Stimulated activated naive B cell treated with anti-CD40 and anti-IgM and Interleukin-4, amounts not matched to agents 10 μg/mL and 1 μg/mL and 100 μg/mL, for 72 hours (primary cell): ENCODE results near the gene SLC16A11.

Source experiments
- ATAC-seq, 2 donors: fragments of 150-1000 bp; cut with Tn5 transposase; replicated peaks; 2 replicates each; pipeline ENCODE4 v1.10.0; 2021; ENCODE audit warnings: moderate library complexity in 1 of 2
- DNase-seq: peaks from one replicate; pipeline ENCODE4 v3.0.0; 2021
- H3K27ac Mint-ChIP-seq: one replicate; pipeline ENCODE4 v1.8.0; 2022; ENCODE audit warnings: mild to moderate bottlenecking, mixed read lengths
- H3K27me3 Mint-ChIP-seq, 2 donors: one replicate each; pipeline ENCODE4 v1.8.0; 2022; ENCODE audit warnings: mixed read lengths in 2 of 2
- H3K36me3 Mint-ChIP-seq, 2 donors: one replicate each; pipeline ENCODE4 v1.8.0; 2022; ENCODE audit warnings: mixed read lengths in 2 of 2, mild to moderate bottlenecking in 1 of 2
- H3K4me1 Mint-ChIP-seq, 2 donors: one replicate each; pipeline ENCODE4 v1.8.0; 2022; ENCODE audit warnings: mixed read lengths in 2 of 2, mild to moderate bottlenecking in 1 of 2
- H3K4me3 Mint-ChIP-seq, 2 donors: one replicate each; pipeline ENCODE4 v1.8.0; 2022; ENCODE audit warnings: mild to moderate bottlenecking in 2 of 2, mixed read lengths in 2 of 2, moderate library complexity in 1 of 2
- H3K9me3 Mint-ChIP-seq, 2 donors: one replicate each; pipeline ENCODE4 v1.8.0; 2022; ENCODE audit warnings: mixed read lengths in 2 of 2, mild to moderate bottlenecking in 1 of 2

SLC16A11 gene

DNA sequence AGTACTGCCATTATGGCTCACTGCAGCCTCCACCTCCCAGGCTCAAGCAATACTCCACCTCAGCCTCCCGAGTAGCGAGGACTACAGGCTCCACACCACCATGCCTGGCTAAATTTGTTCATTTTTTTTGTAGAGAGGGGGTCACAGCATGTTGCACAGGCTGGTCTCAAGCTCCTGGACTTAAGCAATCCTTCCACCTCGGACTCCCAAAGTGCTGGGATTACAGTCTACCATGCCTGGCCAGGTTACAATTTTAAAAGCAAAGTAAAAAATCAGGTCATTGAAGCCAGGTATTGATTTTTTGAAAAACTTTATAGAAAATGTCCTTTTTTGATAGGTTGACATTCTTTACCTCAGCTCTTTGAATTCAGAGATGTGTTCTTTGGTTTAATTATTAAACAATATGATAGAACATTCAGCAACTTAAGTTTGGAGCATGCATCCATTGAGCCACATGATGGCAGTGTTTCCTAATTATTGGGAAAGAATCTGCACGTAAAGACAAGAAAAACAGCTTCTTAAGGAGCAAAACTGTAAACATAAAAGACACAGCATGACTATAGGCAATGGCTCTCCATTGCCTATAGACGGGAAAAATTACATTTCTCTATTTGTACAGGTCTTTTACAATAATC, 1.7 kb upstream of the SLC16A11 start:
- Mint-ChIP-seq H3K27me3 (peaks cover 3 to 5% of the 10 kb centered on the region in 2 donors), H3K9me3 (no peaks in the 10 kb centered on the region), H3K36me3 (no peaks in the 10 kb centered on the region), H3K4me1 (peaks cover 33 to 47% of the 10 kb centered on the region in 2 donors), H3K4me3 (peak overlapping the region; percentile 81 to 83), H3K27ac (no peak overlapping the region)
- ATAC-seq, result peak; percentile 26 to 30
- DNase-seq, result no peak

GRCh38 chr17:7043182-7043496, 753 bp downstream of the SLC16A11 start:
- peak; percentile 7 to 8 for ATAC-seq
- peaks cover 2 to 5% of the 10 kb centered on the region in 2 donors for H3K36me3 Mint-ChIP-seq

DNA sequence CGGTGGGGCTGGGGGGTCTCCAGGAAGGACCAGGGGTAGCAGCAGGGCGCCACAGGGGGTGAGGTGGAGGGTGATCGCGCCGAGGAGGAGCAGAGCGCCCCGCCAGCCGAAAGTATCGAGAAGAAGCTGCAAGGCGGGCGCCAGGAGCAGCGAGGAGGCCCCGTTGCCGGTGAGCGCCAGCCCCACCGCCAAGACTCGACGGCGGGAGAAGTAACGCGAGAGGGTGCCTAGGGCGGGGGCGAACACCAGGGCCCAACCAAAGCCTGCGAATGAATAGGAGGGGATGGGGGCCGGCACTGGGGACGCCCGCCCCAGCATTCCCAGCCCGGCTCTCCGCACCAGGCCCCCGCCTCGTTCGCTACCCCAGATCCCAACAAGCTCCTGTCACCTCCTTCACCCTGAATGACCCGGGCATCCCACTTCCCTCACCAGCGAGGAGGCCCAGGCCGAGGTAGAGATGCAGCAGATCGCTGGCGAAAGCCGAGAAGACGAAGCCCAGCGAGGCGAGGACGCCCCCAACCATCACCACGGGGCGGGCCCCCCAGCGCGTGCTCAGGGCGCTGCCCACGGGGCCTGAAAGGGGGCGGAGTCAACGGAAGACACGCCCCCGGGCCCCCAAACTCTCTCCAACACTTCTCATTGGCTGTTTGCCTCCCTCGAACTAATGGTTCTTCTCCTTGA, 1.3 kb downstream of the SLC16A11 start:
- H3K36me3 Mint-ChIP-seq, result peaks cover 2 to 5% of the 10 kb centered on the region in 2 donors
- peak overlapping the region; percentile 93 for H3K27ac Mint-ChIP-seq
- peaks cover 3 to 5% of the 10 kb centered on the region in 2 donors for H3K27me3 Mint-ChIP-seq
- no peaks in the 10 kb centered on the region for H3K9me3 Mint-ChIP-seq
- ATAC-seq, result peak; percentile 22 to 29
- H3K4me3 Mint-ChIP-seq, result peak overlapping the region; percentile 76 to 82
- peaks cover 42 to 59% of the 10 kb centered on the region in 2 donors for H3K4me1 Mint-ChIP-seq
- DNase-seq, result no peak

More at GRCh38 chr17:7043182-7043496, 753 bp downstream of the SLC16A11 start:
- Mint-ChIP-seq H3K4me3 (peak overlapping the region; percentile 76 to 82), H3K4me1 (peaks cover 41 to 55% of the 10 kb centered on the region in 2 donors), H3K27ac (peak overlapping the region; percentile 65), H3K27me3 (peaks cover 3 to 5% of the 10 kb centered on the region in 2 donors), H3K9me3 (no peaks in the 10 kb centered on the region)
- no peak for DNase-seq

DNA sequence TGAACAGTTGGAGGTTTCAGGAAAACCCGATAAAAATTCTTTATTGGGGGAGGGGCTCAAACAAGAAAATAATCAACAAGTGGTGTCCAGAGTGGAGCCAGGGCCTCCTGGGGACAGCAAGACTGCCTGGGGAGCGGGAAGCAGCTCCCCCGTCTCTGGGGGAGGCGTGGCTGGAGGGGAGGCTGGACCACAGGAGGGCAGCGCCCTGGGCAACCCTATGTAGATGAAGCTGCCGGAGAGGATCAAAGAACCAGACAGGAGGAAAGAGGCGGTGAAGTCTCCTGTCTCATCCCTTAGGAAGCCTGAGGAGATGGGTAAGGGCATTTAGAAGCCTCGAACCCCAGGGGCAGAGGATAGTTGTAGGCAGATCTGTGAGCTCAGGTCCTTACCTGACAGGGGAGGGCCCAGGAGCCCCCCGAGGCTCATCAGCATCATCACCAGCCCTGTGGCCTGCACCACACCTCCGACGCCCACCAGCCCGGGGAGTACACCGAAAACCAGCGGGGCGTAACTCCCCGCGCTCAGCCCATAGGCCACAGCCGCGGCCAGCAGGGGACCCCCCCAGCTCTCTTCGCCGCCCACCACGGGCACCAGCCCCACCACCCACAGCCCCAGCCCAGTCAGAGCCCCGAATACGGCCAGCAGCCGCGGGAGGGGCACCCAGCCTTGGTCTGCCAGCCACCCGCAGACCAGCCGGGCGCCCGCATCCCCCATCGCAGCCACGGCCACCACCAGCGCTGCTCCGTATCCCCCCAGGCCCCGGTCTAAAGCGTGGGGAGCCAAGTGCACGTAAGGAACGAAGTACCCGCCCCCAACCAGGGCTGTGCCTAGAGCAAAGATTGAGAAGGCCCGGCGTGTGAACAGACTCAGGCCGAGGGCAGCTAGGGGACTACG, 2.0 kb downstream of the SLC16A11 start:
- Mint-ChIP-seq H3K4me3 (peak overlapping the region; percentile 76 to 82), H3K4me1 (peaks cover 42 to 63% of the 10 kb centered on the region in 2 donors), H3K9me3 (no peaks in the 10 kb centered on the region), H3K27me3 (peaks cover 3 to 5% of the 10 kb centered on the region in 2 donors), H3K36me3 (peaks cover 2 to 5% of the 10 kb centered on the region in 2 donors), H3K27ac (peak overlapping the region; percentile 93)
- peak; percentile 22 to 37 for ATAC-seq
- DNase-seq, result peak; percentile 34

GRCh38 chr17:7039832-7040231, 4.1 kb downstream of the SLC16A11 start:
- peaks cover 5% of the 10 kb centered on the region in 2 donors for H3K36me3 Mint-ChIP-seq
- no peak for DNase-seq
- peaks cover 39 to 68% of the 10 kb centered on the region in 2 donors for H3K4me1 Mint-ChIP-seq
- no peak overlapping the region for H3K4me3 Mint-ChIP-seq
- H3K27me3 Mint-ChIP-seq, result peaks cover 3 to 5% of the 10 kb centered on the region in 2 donors
- H3K9me3 Mint-ChIP-seq, result no peaks in the 10 kb centered on the region
- no peak for ATAC-seq
- H3K27ac Mint-ChIP-seq, result no peak overlapping the region

GRCh38 chr17:7038025-7038862, 5.6 kb downstream of the SLC16A11 start:
- no peak for ATAC-seq
- Mint-ChIP-seq H3K27me3 (no peaks in the 10 kb centered on the region), H3K4me3 (peak overlapping the region in 1 of 2 donors; percentile 1), H3K9me3 (no peaks in the 10 kb centered on the region), H3K27ac (no peak overlapping the region), H3K36me3 (peaks cover 5% of the 10 kb centered on the region in 2 donors), H3K4me1 (peaks cover 35 to 61% of the 10 kb centered on the region in 2 donors)
- DNase-seq, result no peak

DNA sequence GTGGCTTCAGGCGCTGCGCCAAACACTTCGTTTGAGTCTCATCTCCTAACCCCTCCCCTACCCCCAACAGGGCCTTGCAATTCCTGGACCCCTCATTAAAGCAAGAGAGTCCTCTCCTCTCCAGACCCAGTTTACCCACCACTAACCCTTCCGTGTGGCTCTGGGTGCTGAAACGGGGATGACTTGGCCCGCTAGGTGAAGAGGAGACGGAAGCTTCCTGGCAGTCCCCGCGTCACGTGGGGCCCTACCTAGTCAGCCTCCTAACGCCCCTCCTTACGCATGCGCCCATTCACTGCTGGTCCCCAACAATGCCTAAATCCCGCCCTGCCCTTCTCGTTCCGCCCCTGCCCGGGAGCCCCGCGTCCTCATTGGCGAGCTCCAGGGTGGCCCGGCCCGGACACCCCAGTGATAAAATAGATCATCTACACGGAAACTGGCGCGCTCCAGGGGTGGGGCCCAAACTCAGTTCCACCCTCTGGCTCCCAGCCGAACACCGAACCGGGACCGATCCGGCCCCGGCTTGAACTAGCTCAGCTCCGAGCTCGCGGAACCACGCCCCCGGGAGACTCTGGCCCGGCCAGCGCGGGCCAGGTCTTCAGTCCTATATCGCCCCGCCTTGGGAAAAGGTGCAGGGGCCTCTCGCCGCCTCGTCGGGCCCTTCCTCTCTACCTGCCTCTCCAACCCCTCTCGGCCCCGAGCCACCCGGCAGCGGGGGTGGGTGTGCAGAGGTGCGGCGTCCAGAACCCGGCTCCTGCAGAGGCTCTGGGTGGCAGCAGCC, 8.1 kb downstream of the SLC16A11 start, which contains the start of gene SLC16A13:
SLC16A13 (plus strand) TSS at position 425 of the 778 bp plus-strand sequence. CDS start 368 bp downstream, outside the sequence.
- peak within 1 kb of the TSS; percentile 99 for H3K27ac Mint-ChIP-seq

DNA sequence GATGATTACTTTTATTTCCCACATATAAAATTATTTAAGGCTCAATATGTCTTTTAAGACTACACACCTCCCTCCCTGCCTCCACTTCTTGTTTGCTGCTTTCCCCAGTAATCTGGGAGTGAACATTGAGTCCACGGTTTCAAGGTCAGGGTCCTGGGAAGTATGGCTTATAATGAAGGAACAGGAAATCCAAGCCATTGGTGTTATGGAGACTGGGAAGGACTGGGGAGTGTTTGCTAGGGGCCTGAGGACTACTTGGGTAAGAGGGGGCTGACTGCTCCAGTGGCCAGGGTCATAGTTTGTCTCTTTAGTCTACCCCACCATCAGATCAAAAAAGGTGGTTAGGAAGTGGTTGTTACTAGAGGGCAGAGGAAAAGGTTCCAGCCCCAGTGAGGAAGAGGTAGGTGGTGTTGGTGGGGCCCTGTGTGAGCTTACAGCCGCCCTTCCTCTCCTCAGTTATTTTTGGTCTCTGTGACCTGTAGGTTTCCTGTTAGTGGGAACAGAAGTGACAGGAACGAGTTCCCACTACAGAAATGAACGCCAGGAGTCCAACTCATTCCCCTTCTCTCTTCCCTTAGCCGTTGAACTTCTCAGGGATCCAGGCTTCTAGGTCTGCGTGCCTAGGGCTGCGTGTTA, 8.8 kb downstream of the SLC16A11 start:
- H3K9me3 Mint-ChIP-seq, result peaks cover 1 to 2% of the 10 kb centered on the region in 2 donors
- peak overlapping the region; percentile 99 for H3K27ac Mint-ChIP-seq
- peaks cover 5% of the 10 kb centered on the region in 2 donors for H3K36me3 Mint-ChIP-seq
- peak overlapping the region; percentile 95 to 99 for H3K4me3 Mint-ChIP-seq
- no peaks in the 10 kb centered on the region for H3K27me3 Mint-ChIP-seq
- H3K4me1 Mint-ChIP-seq, result peaks cover 30 to 54% of the 10 kb centered on the region in 2 donors
- DNase-seq (no peak), ATAC-seq (peak; percentile 39 to 43)

More for the DNA sequence above, 8.1 kb downstream of the SLC16A11 start, which contains the start of gene SLC16A13:
- Mint-ChIP-seq H3K9me3 (no peaks in the 10 kb centered on the region), H3K36me3 (peaks cover 5% of the 10 kb centered on the region in 2 donors), H3K4me1 (peaks cover 23 to 47% of the 10 kb centered on the region in 2 donors), H3K4me3 (peak within 1 kb of the TSS; percentile 95 to 99), H3K27me3 (no peaks in the 10 kb centered on the region)
- ATAC-seq (peak; percentile 91 to 94), DNase-seq (peak; percentile 97)

DNA sequence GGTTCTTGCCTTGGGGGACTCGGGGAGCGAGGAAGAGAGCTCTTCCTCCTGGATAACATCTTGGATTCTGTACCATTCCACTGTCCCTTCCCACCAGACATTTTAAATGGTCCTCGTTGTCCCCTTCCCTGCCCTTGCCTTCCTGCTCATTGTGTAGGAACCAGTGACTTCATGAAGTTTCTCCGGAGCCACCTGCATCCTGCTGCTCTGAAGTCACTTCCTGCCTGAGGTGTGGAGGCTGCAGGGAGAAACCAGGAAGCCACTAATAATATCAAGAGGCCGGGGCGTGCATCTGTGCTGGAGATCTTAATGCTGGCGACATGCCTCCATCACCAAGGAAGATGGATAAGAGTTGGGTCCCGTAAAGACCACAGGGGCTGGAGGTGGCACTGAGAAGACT, 14.2 kb downstream of the SLC16A11 start:
- H3K27ac Mint-ChIP-seq, result peak overlapping the region; percentile 82
- peaks cover 3 to 7% of the 10 kb centered on the region in 2 donors for H3K9me3 Mint-ChIP-seq
- H3K27me3 Mint-ChIP-seq, result no peaks in the 10 kb centered on the region
- no peak for DNase-seq
- peak overlapping the region; percentile 75 for H3K4me3 Mint-ChIP-seq
- peaks cover 23 to 28% of the 10 kb centered on the region in 2 donors for H3K4me1 Mint-ChIP-seq
- peak; percentile 72 to 92 for ATAC-seq
- H3K36me3 Mint-ChIP-seq, result peaks cover 0 to 4% of the 10 kb centered on the region in 2 donors

DNA sequence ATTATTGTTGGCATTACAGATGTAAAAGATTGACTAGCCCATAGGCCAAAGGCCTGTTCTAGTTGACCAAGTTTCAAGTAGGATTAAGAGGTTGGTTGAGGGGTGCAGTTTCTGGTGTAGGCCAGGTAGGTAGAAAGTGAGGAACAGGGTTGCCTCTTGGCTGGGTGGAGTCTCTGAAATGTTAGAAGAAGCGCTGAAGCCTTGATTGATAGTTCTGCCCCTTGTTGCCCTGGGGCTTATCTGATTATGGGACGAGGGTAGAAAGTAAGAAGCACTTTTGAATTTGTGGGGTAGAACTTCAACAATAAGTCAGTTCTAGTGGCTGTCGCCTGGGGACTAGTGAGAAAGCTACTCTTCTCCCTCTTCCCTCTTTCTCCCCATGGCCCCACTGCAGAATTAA, 14.8 kb downstream of the SLC16A11 start:
- H3K4me3 Mint-ChIP-seq, result no peak overlapping the region
- H3K4me1 Mint-ChIP-seq, result peaks cover 23 to 28% of the 10 kb centered on the region in 2 donors
- H3K27ac Mint-ChIP-seq, result peak overlapping the region; percentile 82
- no peak for DNase-seq
- H3K27me3 Mint-ChIP-seq, result no peaks in the 10 kb centered on the region
- peaks cover 3 to 7% of the 10 kb centered on the region in 2 donors for H3K9me3 Mint-ChIP-seq
- no peak for ATAC-seq
- peaks cover 0 to 4% of the 10 kb centered on the region in 2 donors for H3K36me3 Mint-ChIP-seq

DNA sequence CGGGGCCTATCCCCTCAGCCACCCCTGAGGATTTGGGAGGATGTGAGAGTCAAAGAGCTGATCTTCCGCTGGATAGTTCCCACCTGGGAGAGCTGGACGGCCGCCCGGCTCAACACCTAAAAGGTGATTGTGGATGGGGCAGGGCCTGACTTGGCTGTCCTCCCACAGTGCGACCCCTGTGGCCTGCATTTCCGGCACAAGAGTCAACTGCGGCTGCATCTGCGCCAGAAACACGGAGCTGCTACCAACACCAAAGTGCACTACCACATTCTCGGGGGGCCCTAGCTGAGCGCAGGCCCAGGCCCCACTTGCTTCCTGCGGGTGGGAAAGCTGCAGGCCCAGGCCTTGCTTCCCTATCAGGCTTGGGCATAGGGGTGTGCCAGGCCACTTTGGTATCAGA, 16.6 kb downstream of the SLC16A11 start:
- Mint-ChIP-seq H3K4me1 (peaks cover 32 to 37% of the 10 kb centered on the region in 2 donors), H3K9me3 (peaks cover 7% of the 10 kb centered on the region in 2 donors), H3K27me3 (peaks cover 0 to 5% of the 10 kb centered on the region in 2 donors), H3K36me3 (peaks cover 0 to 4% of the 10 kb centered on the region in 2 donors), H3K27ac (no peak overlapping the region), H3K4me3 (no peak overlapping the region)
- DNase-seq, result no peak
- no peak for ATAC-seq

- H3K36me3 Mint-ChIP-seq, result peaks cover 0 to 4% of the 10 kb centered on the region in 2 donors
- no peak for ATAC-seq
- H3K9me3 Mint-ChIP-seq, result peaks cover 7% of the 10 kb centered on the region in 2 donors
- H3K27ac Mint-ChIP-seq, result no peak overlapping the region
- H3K27me3 Mint-ChIP-seq, result peaks cover 0 to 5% of the 10 kb centered on the region in 2 donors
- peaks cover 35 to 42% of the 10 kb centered on the region in 2 donors for H3K4me1 Mint-ChIP-seq
- DNase-seq, result no peak
- no peak overlapping the region for H3K4me3 Mint-ChIP-seq
These were observed 17.3 kb downstream of the SLC16A11 start for GRCh38 chr17:7026471-7027115.
